ENCODE results near the gene CHSY3. TPM values are rescaled to one million over a fixed set of nuclear protein-coding genes. Genes with fewer than 3 reads are reported as not detected.

Gene CHSY3
- total RNA-seq, 2 donors from 2014 or later: 1.2 to 2.0 TPM

DNA sequence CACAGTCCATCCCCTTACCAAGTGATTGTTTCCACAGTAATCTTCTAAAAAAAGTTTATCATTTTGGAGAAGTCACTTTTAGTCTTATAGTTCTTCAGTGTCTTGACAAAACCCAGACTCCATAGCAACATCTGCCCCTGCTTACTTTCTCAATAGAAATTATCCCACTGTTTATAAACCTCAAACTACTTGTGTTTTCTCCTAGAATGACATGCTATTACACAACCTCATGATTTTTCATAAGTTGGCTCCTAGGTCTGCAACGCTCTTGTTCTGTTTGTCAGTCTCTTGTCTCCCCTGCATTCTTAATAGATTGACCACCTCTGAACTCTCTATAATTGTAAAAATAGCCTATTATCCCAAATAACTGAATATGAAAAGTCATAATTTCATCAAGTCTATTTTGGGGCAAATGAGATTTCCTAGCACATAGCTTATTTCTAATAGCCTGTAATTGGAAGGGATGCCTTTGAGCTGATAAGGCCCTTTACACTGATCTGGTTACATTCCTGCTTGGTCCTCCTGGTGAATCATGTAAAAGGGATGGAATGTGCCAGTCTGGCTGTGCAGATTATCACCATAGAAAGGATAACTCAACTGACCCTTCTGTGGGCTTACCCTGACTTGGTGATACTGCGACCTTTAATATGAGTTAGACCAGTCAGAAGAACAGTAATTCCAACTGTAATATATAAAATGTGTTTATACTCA lies 69.6 kb downstream of the CHSY3 start:
- Histone ChIP-seq H3K4me3 (ENCODE audit: low read length) (no peak overlapping the region), H3K27me3 (ENCODE audit: control insufficient read depth, insufficient read depth, low read length, poor library complexity, severe bottlenecking) (no peaks in the 10 kb centered on the region), H3K9ac (ENCODE audit: extremely low read depth, low read length, poor library complexity, severe bottlenecking) (no peak overlapping the region), H3K27ac (ENCODE audit: low read depth, low read length) (no peak overlapping the region), H3K36me3 (ENCODE audit: control insufficient read depth, insufficient read depth, low read length) (no peaks in the 10 kb centered on the region), H3K9me3 (ENCODE audit: control insufficient read depth, low read length) (no peaks in the 10 kb centered on the region), H3K4me1 (ENCODE audit: control insufficient read depth, insufficient read depth, low read length) (no peaks in the 10 kb centered on the region)
- WGBS, 2 experiments (ENCODE audit: insufficient coverage in 1 of 2, insufficient read length in 1 of 2): 90 to 97% methylated on average over 1 of the region's 2 CpGs
- TF ChIP-seq, protein P1, sequence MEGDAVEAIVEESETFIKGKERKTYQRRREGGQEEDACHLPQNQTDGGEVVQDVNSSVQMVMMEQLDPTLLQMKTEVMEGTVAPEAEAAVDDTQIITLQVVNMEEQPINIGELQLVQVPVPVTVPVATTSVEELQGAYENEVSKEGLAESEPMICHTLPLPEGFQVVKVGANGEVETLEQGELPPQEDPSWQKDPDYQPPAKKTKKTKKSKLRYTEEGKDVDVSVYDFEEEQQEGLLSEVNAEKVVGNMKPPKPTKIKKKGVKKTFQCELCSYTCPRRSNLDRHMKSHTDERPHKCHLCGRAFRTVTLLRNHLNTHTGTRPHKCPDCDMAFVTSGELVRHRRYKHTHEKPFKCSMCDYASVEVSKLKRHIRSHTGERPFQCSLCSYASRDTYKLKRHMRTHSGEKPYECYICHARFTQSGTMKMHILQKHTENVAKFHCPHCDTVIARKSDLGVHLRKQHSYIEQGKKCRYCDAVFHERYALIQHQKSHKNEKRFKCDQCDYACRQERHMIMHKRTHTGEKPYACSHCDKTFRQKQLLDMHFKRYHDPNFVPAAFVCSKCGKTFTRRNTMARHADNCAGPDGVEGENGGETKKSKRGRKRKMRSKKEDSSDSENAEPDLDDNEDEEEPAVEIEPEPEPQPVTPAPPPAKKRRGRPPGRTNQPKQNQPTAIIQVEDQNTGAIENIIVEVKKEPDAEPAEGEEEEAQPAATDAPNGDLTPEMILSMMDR (conservative IDR thresholded peaks at IDR 0.05): no peak
- DNase-seq: no peak
- no peak overlapping the region for H3K27ac Mint-ChIP-seq
- H3K4me3 Mint-ChIP-seq: no peak overlapping the region
- H3K4me1 Mint-ChIP-seq: peaks cover 4% of the 10 kb centered on the region
- H3K36me3 Mint-ChIP-seq (ENCODE audit: low read depth): no peaks in the 10 kb centered on the region
- H3K27me3 Mint-ChIP-seq (ENCODE audit: insufficient read depth): no peaks in the 10 kb centered on the region
- no peaks in the 10 kb centered on the region for H3K9me3 Mint-ChIP-seq

DNA sequence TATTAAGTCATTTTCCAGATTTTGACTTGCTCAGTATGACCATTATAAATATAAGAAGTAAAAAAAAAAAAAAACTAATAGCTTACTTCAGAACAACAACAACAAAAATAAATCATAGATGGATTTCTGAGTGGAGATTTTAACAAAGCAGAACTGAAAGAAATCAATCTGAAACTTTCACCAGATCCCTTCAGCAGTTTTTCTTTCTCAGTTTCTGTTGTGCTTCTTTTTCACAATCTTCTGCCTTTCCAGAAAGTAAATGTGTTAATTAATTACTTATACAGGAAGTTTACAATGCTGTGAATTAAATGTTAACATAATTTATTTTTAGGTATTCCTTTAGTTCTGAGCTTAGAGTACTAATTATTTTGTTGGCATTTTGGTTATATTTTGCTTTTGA lies 73.5 kb downstream of the CHSY3 start:
- H3K9me3 ChIP-seq (ENCODE audit: control insufficient read depth, low read length): no peaks in the 10 kb centered on the region
- Mint-ChIP-seq H3K4me3 (no peak overlapping the region), H3K27ac (no peak overlapping the region), H3K9me3 (peaks cover 2% of the 10 kb centered on the region), H3K27me3 (ENCODE audit: insufficient read depth) (no peaks in the 10 kb centered on the region), H3K4me1 (no peaks in the 10 kb centered on the region), H3K36me3 (ENCODE audit: low read depth) (no peaks in the 10 kb centered on the region)
- H3K27me3 ChIP-seq (ENCODE audit: control insufficient read depth, insufficient read depth, low read length, poor library complexity, severe bottlenecking): no peaks in the 10 kb centered on the region
- TF ChIP-seq, protein P1 (conservative IDR thresholded peaks at IDR 0.05): no peak
- DNase-seq: no peak
- H3K4me1 ChIP-seq (ENCODE audit: control insufficient read depth, insufficient read depth, low read length): no peaks in the 10 kb centered on the region
- no peak overlapping the region for H3K9ac ChIP-seq (ENCODE audit: extremely low read depth, low read length, poor library complexity, severe bottlenecking)
- no peak overlapping the region for H3K4me3 ChIP-seq (ENCODE audit: low read length)
- no peaks in the 10 kb centered on the region for H3K36me3 ChIP-seq (ENCODE audit: control insufficient read depth, insufficient read depth, low read length)
- no peak overlapping the region for H3K27ac ChIP-seq (ENCODE audit: low read depth, low read length)

DNA sequence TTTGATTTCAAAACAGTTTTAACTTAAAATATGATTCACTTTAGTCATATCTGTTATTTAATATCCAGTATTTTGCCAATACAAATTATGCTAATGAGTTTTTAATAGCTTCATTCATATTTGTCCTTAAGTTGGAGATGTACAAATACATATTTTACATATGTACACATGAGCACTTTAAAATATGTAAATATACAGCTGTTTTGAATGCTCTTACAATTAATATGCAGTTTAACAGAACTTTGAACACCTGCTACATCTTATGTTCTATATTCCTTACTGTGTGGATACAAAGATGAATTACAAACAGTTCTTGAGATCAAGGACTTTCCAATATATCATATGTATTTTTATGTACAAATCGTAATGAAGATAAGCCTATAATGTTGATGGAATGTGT lies 74.0 kb downstream of the CHSY3 start:
- TF ChIP-seq, protein P1 (conservative IDR thresholded peaks at IDR 0.05): no peak
- WGBS, 2 experiments (ENCODE audit: insufficient coverage in 1 of 2, insufficient read length in 1 of 2): no CpG with 5 or more reads among the region's 1 CpG
- no peak overlapping the region for H3K4me3 ChIP-seq (ENCODE audit: low read length)

More for the DNA sequence above, 74.0 kb downstream of the CHSY3 start:
- no peaks in the 10 kb centered on the region for H3K4me1 ChIP-seq (ENCODE audit: control insufficient read depth, insufficient read depth, low read length)
- Mint-ChIP-seq H3K36me3 (ENCODE audit: low read depth) (no peaks in the 10 kb centered on the region), H3K4me1 (no peaks in the 10 kb centered on the region), H3K27me3 (ENCODE audit: insufficient read depth) (no peaks in the 10 kb centered on the region), H3K9me3 (peaks cover 2% of the 10 kb centered on the region), H3K27ac (no peak overlapping the region), H3K4me3 (no peak overlapping the region)
- H3K9ac ChIP-seq (ENCODE audit: extremely low read depth, low read length, poor library complexity, severe bottlenecking): no peak overlapping the region
- no peak overlapping the region for H3K27ac ChIP-seq (ENCODE audit: low read depth, low read length)
- H3K36me3 ChIP-seq (ENCODE audit: control insufficient read depth, insufficient read depth, low read length): no peaks in the 10 kb centered on the region
- no peaks in the 10 kb centered on the region for H3K9me3 ChIP-seq (ENCODE audit: control insufficient read depth, low read length)
- H3K27me3 ChIP-seq (ENCODE audit: control insufficient read depth, insufficient read depth, low read length, poor library complexity, severe bottlenecking): no peaks in the 10 kb centered on the region
- no peak for DNase-seq

All from endodermal cell (in vitro differentiated cells).